Naive B cell (primary cell): ENCODE data around the gene TUT1. TPM values are rescaled to one million over a fixed set of nuclear protein-coding genes. Genes with fewer than 3 reads are reported as not detected.
"Not testable (repeated sequence)": the region's sequence is repeated elsewhere in the genome, so short reads cannot be mapped to it uniquely, and the experiment has no call there.

Source experiments
- ATAC-seq, 2 donors: fragments of 150-1000 bp; cut with Tn5 transposase; 2 replicates each; pipeline ENCODE4 v1.10.0; 2021; ENCODE audit warnings: low read depth in 2 of 2, mild to moderate bottlenecking in 2 of 2, moderate library complexity in 2 of 2
- DNase-seq: peaks from one replicate; pipeline ENCODE4 v3.0.0; 2022
- H3K27ac Mint-ChIP-seq, 6 donors: one replicate each; pipeline ENCODE4 v1.8.0; 2020 to 2022; ENCODE audit warnings: mild to moderate bottlenecking in 6 of 6, mixed read lengths in 6 of 6, moderate library complexity in 5 of 6, inconsistent platforms in 2 of 6
- H3K27me3 Mint-ChIP-seq, 3 donors: one replicate each; pipeline ENCODE4 v1.8.0; 2021 to 2022; ENCODE audit warnings: mixed read lengths in 3 of 3, mild to moderate bottlenecking in 1 of 3
- H3K36me3 Mint-ChIP-seq, 2 donors: one replicate each; pipeline ENCODE4 v1.8.0; 2020 to 2022; ENCODE audit warnings: mixed read lengths in 2 of 2, inconsistent platforms in 1 of 2, mild to moderate bottlenecking in 1 of 2
- H3K4me1 Mint-ChIP-seq, 3 donors: one replicate each; pipeline ENCODE4 v1.8.0; 2020 to 2022; ENCODE audit warnings: mixed read lengths in 3 of 3, inconsistent platforms in 1 of 3, mild to moderate bottlenecking in 1 of 3, moderate library complexity in 1 of 3
- H3K4me3 Mint-ChIP-seq, 8 donors: one replicate each; pipeline ENCODE4 v1.8.0; 2020 to 2022; ENCODE audit warnings: mild to moderate bottlenecking in 8 of 8, mixed read lengths in 8 of 8, moderate library complexity in 8 of 8, inconsistent platforms in 2 of 8
- H3K9me3 Mint-ChIP-seq, 7 donors: one replicate each; pipeline ENCODE4 v1.8.0; 2020 to 2022; ENCODE audit warnings: mixed read lengths in 7 of 7, mild to moderate bottlenecking in 5 of 7, inconsistent platforms in 2 of 7, moderate library complexity in 1 of 7
- polyA plus RNA-seq, 6 donors: library from polyadenylated mRNA; unstranded; fragments of 300-500 nt; fragmentation: Illumina TruSeq; gene quantifications; one replicate each; pipeline ENCODE4 v1.2.3, GENCODE V29; 2021; ENCODE audit warnings: low read depth in 6 of 6

Gene TUT1
- polyA plus RNA-seq, 6 donors from 2014 or later, result 12.7 to 20.8 (median 16.2) TPM

DNA sequence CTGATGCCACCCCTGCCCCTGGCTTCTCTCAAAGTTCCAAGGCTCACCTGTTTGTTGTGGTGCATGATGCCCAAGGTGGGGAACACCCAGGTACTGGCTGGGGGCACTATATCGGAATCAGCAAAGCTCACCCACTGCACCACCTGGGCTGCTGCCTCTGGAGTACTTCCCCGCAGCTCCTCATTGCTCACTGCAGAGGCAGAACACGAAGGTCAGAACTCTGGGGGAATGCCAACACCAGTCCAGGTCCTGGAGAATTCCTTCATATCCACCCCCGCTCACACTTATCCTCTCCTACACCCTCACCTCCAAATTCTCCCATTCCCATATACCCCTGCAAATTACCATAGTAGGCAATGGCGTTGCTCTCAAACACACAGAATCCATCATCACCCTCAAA lies 19.8 kb downstream of the TUT1 start:
- not testable (repeated sequence) for DNase-seq, H3K9me3 Mint-ChIP-seq, H3K27me3 Mint-ChIP-seq, ATAC-seq
- Mint-ChIP-seq H3K4me1 (peaks cover 38 to 64% (median 61%) of the 10 kb centered on the region in 3 donors), H3K27ac (peak overlapping the region in 5 of 6 donors; percentile 1 to 97 (median 23)), H3K36me3 (peaks cover 17 to 27% of the 10 kb centered on the region in 2 donors), H3K4me3 (peak overlapping the region in 4 of 8 donors; percentile 3 to 76 (median 28))

DNA sequence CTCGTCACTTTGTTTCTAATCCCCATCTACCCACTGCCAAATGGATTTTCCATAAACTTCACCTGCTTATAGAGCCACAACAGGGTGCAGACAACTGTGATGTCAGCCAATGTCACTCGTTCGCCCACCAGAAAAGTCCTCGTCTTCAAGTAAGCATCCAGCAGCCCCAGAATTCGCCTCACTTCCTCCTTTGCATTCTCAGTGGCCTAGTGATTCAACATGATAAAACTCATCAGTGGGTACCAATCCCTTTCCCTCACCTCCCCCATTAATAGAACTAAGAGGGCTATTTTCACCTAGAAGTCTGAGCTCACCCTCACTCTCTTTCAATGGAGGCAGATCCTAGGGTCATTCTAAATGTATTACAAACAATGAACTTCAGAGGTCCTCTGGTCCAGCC lies 20.4 kb downstream of the TUT1 start:
- not testable (repeated sequence) for H3K27me3 Mint-ChIP-seq, H3K9me3 Mint-ChIP-seq, ATAC-seq, DNase-seq
- Mint-ChIP-seq H3K36me3 (peaks cover 17 to 33% of the 10 kb centered on the region in 2 donors), H3K4me3 (peak overlapping the region in 3 of 8 donors; percentile 2 to 76 (median 37)), H3K4me1 (peaks cover 38 to 65% (median 64%) of the 10 kb centered on the region in 3 donors), H3K27ac (peak overlapping the region; percentile 2 to 67 (median 14))

DNA sequence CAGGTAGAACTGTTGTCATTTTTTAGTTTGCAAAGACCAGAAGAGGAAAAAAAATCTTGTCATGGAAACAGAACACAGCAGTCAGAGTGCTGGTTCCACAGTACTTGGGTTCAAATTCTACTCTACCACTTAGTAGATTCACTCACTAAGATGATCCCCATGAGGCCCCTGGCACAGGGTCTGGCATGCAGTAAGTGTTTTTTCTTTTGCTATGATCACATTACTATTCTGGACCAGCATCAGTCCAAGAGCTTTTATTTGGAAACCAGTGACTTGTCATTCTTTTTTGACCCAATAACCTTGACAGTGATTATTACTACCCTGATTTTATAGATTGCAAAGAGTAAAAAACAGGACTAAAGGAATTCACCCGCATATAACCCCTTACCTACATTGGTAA lies 21.7 kb downstream of the TUT1 start:
- Mint-ChIP-seq H3K9me3 (no peaks in the 10 kb centered on the region), H3K27me3 (no peaks in the 10 kb centered on the region), H3K36me3 (peaks cover 17 to 33% of the 10 kb centered on the region in 2 donors), H3K27ac (peak overlapping the region in 2 of 6 donors; percentile 9 to 59), H3K4me1 (peaks cover 29 to 59% (median 57%) of the 10 kb centered on the region in 3 donors), H3K4me3 (no peak overlapping the region)
- ATAC-seq, result no peak
- DNase-seq, result no peak

DNA sequence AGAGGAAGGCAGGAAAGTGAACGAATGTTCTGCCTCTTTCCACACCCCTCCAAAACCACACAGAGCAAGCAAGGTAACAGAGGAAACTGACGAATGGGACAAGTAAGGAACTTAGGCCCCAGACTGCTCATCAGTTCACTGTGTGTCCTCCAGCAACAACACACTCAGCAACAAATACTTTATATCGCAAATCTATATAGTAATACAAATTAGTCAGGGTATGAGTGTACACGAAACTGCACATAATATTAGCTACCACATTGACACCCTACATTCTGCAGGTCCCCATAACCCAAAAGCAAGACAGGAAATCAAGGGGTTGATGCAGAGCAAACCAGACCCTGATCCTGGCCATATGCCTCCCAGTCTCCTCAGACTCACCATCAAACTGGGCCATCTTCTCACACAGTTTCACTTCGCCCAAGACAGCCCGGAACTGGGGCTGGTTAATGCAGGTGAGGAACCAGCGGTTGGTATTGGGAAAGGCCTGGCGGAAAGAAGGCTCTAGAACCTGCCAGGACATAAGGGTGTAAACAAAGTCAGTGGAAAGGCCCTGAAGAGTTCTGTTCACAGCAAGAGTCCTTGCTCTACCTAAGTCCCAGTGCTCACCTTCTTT lies 24.2 kb downstream of the TUT1 start:
- H3K27ac Mint-ChIP-seq, result peak overlapping the region; percentile 60 to 90 (median 72)
- peak in 1 of 2 donors; percentile 78 for ATAC-seq
- H3K36me3 Mint-ChIP-seq, result peaks cover 14 to 32% of the 10 kb centered on the region in 2 donors
- H3K27me3 Mint-ChIP-seq, result no peaks in the 10 kb centered on the region
- no peak for DNase-seq
- peaks cover 15 to 38% (median 35%) of the 10 kb centered on the region in 3 donors for H3K4me1 Mint-ChIP-seq
- H3K4me3 Mint-ChIP-seq, result peak overlapping the region in 5 of 8 donors; percentile 32 to 69 (median 39)
- H3K9me3 Mint-ChIP-seq, result no peaks in the 10 kb centered on the region

DNA sequence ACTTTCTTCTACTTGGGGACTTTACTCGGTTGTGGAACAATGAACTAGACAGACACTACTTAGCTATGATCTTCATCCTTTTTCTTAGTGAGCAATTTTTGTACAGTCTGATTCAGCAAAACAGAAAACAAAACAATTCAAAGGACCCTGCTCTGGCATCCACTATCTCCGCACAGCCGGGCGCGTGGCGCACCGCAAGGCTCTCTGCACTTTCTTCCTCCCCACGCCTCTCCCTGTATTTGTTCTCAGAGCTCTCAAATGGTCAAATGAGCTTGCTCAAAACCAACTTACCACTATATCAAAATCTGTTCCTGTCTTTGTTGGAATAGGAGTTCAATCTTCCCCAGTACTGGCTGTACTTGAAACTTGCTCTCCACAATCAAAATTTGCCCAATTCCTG lies 25.1 kb downstream of the TUT1 start:
- peak overlapping the region in 2 of 6 donors; percentile 74 to 86 for H3K27ac Mint-ChIP-seq

DNA sequence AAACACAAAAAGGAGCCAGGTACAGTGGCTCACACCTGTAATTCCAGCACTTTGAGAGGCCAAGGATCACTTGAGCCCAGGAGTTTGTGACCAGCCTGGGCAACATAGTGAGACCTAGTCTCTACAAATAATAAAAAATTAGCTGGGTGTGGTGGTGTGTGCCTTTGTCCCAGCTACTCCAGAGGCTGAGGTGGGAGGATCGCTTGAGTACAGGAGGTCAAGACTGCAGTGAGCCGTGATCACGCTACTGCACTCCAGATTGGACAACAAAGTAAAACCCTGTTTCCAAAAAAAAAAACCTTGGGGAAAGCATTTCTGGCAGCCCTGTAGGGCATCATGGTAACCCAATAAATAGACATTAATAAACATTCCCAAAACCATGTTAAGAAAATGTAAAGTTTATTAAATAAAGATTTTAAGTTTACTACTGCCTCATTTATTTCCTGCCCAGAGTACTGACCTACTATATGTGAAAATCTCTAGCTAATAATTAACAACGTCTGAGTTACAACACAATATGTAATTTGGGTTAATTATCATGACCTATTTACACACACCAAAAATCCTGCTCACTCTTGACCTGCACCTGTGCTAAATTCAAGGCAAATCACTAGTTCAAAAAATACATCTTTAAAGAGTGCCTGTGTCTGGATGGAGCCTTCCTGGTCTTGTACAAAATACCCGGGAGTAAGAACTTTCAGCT lies 26.1 kb downstream of the TUT1 start:
- peaks cover 7 to 17% of the 10 kb centered on the region in 2 donors for H3K36me3 Mint-ChIP-seq

More for the DNA sequence above, 25.1 kb downstream of the TUT1 start:
- no peak for ATAC-seq
- H3K36me3 Mint-ChIP-seq, result peaks cover 13 to 23% of the 10 kb centered on the region in 2 donors
- no peaks in the 10 kb centered on the region for H3K9me3 Mint-ChIP-seq
- DNase-seq, result no peak
- no peaks in the 10 kb centered on the region for H3K27me3 Mint-ChIP-seq
- H3K4me3 Mint-ChIP-seq, result peak overlapping the region in 1 of 8 donors; percentile 36
- H3K4me1 Mint-ChIP-seq, result peaks cover 12 to 32% (median 29%) of the 10 kb centered on the region in 3 donors

DNA sequence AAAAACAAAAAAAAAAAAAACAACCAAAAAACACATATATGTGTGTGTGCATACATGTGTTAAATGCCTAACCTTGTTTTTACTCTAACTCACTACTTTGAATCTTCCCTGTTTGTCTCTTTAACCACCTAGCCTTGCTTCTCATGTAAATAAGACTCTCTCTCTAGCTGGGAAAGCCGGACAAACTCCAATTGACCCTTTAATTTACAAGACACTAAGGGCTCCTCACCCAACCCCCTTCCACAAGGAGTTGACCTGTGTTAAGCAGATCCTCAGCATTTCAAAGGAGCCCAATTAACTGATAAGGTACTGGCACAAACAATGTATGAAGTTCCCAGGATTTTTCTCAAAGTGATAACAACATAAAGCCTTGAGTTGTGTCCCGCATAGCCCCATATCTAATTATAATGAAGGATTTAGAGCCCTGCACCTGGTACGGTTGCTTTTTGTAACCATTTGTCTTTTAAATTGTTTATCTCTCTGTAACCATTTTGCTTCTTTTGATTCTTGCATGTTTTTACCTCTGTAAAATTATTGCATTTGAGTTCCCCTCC lies 29.6 kb downstream of the TUT1 start:
- not testable (repeated sequence) for H3K27me3 Mint-ChIP-seq, DNase-seq, H3K9me3 Mint-ChIP-seq, ATAC-seq
- Mint-ChIP-seq H3K27ac (peak overlapping the region in 3 of 6 donors; percentile 33 to 85 (median 65)), H3K4me3 (peak overlapping the region in 1 of 8 donors; percentile 54), H3K36me3 (peaks cover 11 to 21% of the 10 kb centered on the region in 2 donors), H3K4me1 (peaks cover 22 to 35% (median 28%) of the 10 kb centered on the region in 3 donors)

More for the DNA sequence above, 26.1 kb downstream of the TUT1 start:
- ATAC-seq, result no peak
- H3K4me1 Mint-ChIP-seq, result peaks cover 12 to 31% (median 28%) of the 10 kb centered on the region in 3 donors
- H3K9me3 Mint-ChIP-seq, result no peaks in the 10 kb centered on the region
- H3K27me3 Mint-ChIP-seq, result no peaks in the 10 kb centered on the region
- no peak for DNase-seq
- peak overlapping the region in 3 of 6 donors; percentile 16 to 78 (median 74) for H3K27ac Mint-ChIP-seq
- H3K4me3 Mint-ChIP-seq, result no peak overlapping the region

DNA sequence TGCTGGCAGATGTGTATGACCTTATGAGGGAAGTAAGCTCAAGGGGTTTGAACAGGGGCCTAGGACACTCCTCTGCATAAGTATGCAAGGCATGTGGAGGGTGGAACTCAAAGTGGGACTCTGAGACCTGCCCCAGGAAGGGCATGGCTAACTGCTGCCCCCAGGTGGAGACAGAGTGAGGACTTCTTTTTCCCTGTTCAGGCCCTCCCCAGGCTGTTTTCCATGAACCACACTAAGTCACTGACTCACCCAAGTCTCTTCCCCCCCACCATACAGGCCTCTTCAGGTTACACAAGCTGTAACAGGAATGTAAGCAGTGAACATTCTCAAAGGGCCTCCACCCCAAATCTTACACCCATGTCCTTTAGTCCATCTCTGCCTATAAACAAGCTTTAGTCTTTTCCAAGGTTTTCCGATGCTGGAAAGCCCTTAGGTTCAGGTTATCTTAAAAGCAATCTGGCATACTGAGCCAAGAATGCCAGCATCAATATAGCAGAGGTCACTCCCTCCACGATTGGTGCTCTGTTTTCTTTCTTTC lies 30.7 kb downstream of the TUT1 start:
- ATAC-seq (peak; percentile 26 to 45), DNase-seq (peak; percentile 67)
- Mint-ChIP-seq H3K4me3 (peak overlapping the region in 1 of 8 donors; percentile 80), H3K27me3 (no peaks in the 10 kb centered on the region), H3K36me3 (peaks cover 11 to 12% of the 10 kb centered on the region in 2 donors), H3K27ac (peak overlapping the region in 5 of 6 donors; percentile 24 to 88 (median 31)), H3K9me3 (no peaks in the 10 kb centered on the region), H3K4me1 (peaks cover 34 to 36% (median 35%) of the 10 kb centered on the region in 3 donors)

DNA sequence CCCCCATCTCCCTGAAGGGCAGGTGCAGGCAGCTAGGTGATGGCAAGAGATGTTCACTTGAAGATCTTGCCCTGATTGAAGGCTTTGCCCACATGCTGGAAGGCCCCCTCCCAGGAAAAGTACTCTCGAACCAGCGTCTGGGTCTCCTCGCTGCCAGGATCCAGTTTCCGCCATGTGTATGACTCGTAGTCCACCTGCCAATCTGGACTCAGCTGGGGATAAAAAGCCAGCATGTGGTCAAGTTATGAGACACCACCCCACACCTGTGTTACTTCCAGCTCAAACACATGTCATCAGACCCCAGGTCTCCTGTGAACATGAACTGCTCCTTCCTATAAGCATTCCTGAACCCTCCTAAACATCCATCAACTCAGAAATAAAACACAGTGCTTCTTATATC lies 31.7 kb downstream of the TUT1 start:
- H3K9me3 Mint-ChIP-seq, ATAC-seq, H3K27me3 Mint-ChIP-seq, DNase-seq: not testable (repeated sequence)
- Mint-ChIP-seq H3K36me3 (peaks cover 11 to 12% of the 10 kb centered on the region in 2 donors), H3K27ac (peak overlapping the region in 3 of 6 donors; percentile 54 to 81 (median 60)), H3K4me3 (peak overlapping the region in 1 of 8 donors; percentile 61), H3K4me1 (peaks cover 39 to 46% (median 43%) of the 10 kb centered on the region in 3 donors)

DNA sequence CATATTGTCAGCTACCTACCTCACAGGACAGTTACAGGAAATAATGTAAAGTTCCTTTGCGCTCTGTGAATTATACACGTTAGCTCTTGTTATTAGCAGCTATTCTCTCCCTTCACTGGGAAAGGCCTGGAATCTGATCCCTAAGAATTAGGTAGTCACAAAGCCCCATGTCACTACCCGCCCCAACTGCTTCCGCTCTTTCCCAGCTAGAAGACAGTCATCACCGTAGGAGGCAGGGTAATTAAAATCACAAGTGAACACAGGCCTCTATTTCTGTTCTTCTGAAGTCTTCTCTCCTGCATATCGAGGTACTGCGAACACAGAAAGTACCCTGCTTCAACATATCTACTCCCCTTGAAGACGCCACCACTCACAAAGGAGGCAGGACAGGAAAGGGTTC lies 32.1 kb downstream of the TUT1 start:
- DNase-seq, result no peak
- no peak overlapping the region for H3K4me3 Mint-ChIP-seq
- no peaks in the 10 kb centered on the region for H3K9me3 Mint-ChIP-seq
- H3K4me1 Mint-ChIP-seq, result peaks cover 43 to 50% (median 47%) of the 10 kb centered on the region in 3 donors
- H3K27me3 Mint-ChIP-seq, result no peaks in the 10 kb centered on the region
- H3K36me3 Mint-ChIP-seq, result peaks cover 11 to 12% of the 10 kb centered on the region in 2 donors
- H3K27ac Mint-ChIP-seq, result peak overlapping the region in 2 of 6 donors; percentile 53 to 60
- no peak for ATAC-seq

DNA sequence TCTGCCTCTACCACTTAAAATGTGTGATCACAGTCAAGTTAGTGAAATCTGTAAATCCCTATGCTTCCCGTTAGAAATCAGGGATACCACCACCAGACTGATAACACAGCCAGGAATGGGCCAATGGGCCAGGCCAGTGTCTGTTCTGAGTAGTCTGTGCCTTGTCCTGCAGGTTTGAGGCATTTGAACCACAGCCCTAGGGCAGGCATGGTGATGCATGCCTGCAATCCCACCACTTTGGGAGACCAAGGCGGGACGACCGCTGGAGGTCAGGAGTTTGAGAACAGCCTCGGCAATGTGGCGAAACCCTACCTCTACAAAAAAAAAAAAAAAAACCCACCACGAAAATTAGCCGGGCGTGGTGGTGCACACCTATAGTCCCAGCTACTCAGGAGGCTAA lies 32.7 kb downstream of the TUT1 start:
- Mint-ChIP-seq H3K27me3 (no peaks in the 10 kb centered on the region), H3K36me3 (peaks cover 11 to 12% of the 10 kb centered on the region in 2 donors), H3K9me3 (no peaks in the 10 kb centered on the region), H3K4me3 (no peak overlapping the region), H3K27ac (peak overlapping the region in 1 of 6 donors; percentile 60), H3K4me1 (peaks cover 48 to 55% (median 53%) of the 10 kb centered on the region in 3 donors)
- no peak for DNase-seq
- ATAC-seq, result no peak

DNA sequence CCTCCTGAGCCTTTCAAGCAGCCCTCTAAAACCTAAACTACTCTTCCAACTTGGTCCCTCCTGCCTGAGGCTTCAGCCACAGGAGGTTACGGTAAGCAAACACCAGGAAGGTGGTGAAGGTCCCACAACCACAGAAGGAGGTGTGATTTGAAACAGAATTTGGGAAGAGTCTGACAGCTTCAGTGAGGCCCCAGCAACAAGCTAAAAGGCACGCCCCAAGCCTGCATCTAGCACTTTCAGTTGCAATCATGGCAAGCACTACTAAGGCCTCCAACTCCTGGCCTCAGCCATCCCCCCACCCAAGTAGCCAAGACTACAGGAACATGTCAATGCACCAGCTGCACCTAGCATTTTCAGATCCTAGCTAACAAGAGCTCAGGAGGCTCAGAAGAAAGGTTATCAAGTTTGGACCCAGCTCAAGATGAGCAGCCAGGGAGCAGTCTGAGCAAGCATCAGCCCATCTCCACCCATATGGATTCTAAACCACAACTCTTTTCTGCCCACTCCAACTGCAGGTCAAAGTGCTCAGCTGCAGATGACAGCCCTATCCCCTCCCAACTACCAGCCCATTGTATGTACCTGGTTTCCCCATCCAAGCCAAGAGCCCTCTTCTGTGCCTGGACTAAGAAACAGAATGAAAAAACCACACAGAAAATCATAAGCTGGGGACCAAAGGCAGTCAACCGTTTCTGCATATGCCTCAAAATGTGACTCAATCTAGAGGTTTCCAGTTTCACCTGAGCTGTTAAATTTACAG lies 34.3 kb downstream of the TUT1 start:
- no peak for ATAC-seq
- H3K4me1 Mint-ChIP-seq, result peaks cover 64 to 70% (median 69%) of the 10 kb centered on the region in 3 donors
- DNase-seq, result no peak
- H3K36me3 Mint-ChIP-seq, result peaks cover 9 to 12% of the 10 kb centered on the region in 2 donors
- no peaks in the 10 kb centered on the region for H3K27me3 Mint-ChIP-seq
- peak overlapping the region; percentile 9 to 94 (median 88) for H3K4me3 Mint-ChIP-seq
- H3K9me3 Mint-ChIP-seq, result no peaks in the 10 kb centered on the region
- H3K27ac Mint-ChIP-seq, result peak overlapping the region; percentile 86 to 100 (median 99)
